HFF-Myc (cell line): ENCODE measurements around the gene ARVCF.

Experiments used
- DNase-seq: peaks from one replicate; pipeline ENCODE4 v3.0.0-alpha.2; 2011; ENCODE audit warnings: low read depth; ENCODE audit errors: extremely low read depth
- H3K4me3 ChIP-seq: replicated peaks from 2 replicates; pipeline ENCODE4 v1.5.1; 2011; ENCODE audit warnings: low read depth, mild to moderate bottlenecking, control low read depth, low read length
- TF ChIP-seq, protein P1 (sequence below): IDR thresholded peaks from 2 replicates; pipeline ENCODE4 v1.5.1; 2012; ENCODE audit warnings: mild to moderate bottlenecking, low read depth, low read length, control low read depth; ENCODE audit errors: missing control alignments

The ARVCF gene

DNA sequence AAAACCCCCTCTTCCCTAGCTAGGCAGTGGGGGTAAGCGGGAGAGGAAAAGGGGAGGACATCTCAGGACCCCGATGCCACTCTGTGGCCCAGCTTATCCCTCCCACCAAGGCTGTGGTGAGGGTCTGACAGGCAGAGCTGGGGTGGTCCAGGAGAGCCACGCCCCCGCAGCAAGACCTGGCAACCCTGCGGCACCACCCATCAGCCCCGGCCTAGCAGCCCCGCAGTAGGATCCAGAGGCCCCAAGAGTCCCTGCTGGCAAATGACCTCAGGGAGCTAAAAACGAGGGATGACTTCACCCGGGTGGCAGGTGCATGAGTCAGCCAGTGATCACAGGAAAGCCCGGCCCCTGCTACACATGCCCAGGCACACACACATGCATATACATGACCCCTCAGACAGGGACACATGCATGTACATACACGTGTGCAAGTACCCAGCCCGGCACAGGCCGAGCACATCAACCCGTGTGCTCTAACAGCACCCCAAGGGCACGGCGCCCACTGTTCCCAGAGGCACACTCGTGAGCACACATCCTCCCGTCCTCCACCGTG, 32.3 kb downstream of the ARVCF start:
- H3K4me3 ChIP-seq, result no peak overlapping the region
- DNase-seq, result no peak
- TF ChIP-seq, protein P1, sequence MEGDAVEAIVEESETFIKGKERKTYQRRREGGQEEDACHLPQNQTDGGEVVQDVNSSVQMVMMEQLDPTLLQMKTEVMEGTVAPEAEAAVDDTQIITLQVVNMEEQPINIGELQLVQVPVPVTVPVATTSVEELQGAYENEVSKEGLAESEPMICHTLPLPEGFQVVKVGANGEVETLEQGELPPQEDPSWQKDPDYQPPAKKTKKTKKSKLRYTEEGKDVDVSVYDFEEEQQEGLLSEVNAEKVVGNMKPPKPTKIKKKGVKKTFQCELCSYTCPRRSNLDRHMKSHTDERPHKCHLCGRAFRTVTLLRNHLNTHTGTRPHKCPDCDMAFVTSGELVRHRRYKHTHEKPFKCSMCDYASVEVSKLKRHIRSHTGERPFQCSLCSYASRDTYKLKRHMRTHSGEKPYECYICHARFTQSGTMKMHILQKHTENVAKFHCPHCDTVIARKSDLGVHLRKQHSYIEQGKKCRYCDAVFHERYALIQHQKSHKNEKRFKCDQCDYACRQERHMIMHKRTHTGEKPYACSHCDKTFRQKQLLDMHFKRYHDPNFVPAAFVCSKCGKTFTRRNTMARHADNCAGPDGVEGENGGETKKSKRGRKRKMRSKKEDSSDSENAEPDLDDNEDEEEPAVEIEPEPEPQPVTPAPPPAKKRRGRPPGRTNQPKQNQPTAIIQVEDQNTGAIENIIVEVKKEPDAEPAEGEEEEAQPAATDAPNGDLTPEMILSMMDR, result no peak

DNA sequence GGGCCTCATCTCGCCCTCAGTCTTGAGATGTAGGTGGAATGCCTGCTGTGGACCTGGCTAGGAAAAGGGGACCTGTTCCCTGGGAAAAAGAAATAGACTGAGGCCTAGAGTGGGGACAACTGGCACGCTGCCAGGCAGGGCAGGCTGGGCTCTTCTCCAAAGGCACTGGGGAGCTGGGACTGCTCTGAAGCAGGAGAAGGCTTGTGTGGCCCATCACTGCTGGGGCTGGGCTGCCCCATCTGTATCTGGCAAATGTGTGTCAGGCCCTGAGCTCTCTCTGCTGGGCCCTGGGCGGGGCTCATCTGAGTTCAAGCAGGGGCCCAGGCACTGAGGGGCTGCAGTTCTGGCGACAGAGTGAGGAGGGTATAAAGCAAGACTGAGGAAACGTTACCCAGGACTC, 32.9 kb downstream of the ARVCF start:
- no peak overlapping the region for H3K4me3 ChIP-seq
- DNase-seq, result no peak
- TF ChIP-seq, protein P1, result no peak

DNA sequence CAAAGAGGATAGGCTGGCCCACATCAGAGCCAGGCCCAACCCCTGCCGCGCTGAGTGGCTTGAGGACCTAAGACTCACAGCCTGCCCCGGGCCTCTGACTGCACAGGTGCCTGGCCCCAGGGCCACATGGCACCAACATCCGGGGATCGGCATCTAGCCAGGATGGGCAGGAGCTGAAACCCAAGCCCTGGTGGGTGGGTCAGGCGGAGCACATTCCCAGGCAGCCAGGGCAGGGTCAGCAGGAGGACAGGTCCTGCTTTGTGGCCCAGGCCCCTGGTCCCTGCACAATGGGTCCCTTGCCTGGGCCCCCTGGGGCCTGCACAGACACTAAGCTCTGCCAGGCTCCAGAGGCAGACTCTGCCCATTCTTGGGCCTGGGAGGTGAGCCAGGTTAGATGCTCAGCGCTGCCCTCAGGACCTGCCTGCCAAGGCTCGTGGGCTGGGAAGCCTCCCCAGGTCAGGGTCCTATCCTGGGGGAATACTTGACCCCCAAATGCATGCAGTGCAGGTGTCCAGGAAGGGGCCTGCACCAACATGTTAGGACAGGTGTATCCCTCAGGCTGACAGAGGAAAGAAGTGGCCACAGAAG, 33.5 kb downstream of the ARVCF start:
- no peak overlapping the region for H3K4me3 ChIP-seq
- TF ChIP-seq, protein P1, result no peak
- DNase-seq, result no peak

DNA sequence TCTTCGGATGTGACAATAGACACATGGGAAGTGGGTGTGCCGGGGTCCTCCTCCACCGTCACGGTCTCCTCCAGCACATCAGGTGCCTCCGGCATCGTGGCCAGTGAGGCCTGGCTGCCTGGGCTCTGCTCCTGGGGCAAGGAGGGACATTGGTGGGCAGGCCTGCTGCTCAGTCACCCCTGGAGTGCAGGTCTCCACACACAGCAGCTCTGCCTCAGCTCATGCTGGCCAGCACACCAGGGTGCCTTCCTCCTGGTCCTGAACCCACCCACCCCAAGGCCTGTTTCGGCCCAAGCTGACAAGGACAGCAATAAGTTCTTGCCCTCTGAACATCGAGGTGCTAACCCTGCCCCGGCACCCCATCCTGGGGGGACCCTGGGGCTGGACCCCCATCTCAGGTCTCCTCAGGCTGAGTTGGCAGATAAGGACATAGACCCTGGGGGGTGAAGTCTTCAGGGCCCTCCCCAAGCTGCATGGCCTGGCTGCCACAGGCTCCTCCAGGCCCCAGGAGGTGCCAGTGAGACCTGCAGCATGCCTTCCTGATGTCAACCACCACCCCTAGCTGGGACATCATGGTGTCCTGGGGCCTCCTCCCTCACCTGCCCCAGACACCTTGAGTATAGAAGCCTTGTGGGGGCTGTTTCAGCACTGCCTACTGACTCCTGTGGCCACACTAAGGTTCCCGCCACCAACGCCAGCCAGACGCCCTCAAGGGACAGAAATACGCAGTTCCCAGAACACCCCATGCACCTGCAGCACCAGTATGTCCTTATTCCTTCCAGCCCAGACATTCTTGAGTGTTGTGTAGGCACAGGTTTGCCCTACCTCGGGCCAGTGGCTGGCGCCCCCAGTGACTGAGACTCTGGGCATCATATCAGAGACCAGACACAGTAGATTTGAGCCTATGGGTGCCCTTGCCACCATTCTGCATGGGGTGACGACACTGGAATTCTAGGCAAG, 34.4 kb downstream of the ARVCF start:
- TF ChIP-seq, protein P1, result no peak
- no peak for DNase-seq
- no peak overlapping the region for H3K4me3 ChIP-seq

DNA sequence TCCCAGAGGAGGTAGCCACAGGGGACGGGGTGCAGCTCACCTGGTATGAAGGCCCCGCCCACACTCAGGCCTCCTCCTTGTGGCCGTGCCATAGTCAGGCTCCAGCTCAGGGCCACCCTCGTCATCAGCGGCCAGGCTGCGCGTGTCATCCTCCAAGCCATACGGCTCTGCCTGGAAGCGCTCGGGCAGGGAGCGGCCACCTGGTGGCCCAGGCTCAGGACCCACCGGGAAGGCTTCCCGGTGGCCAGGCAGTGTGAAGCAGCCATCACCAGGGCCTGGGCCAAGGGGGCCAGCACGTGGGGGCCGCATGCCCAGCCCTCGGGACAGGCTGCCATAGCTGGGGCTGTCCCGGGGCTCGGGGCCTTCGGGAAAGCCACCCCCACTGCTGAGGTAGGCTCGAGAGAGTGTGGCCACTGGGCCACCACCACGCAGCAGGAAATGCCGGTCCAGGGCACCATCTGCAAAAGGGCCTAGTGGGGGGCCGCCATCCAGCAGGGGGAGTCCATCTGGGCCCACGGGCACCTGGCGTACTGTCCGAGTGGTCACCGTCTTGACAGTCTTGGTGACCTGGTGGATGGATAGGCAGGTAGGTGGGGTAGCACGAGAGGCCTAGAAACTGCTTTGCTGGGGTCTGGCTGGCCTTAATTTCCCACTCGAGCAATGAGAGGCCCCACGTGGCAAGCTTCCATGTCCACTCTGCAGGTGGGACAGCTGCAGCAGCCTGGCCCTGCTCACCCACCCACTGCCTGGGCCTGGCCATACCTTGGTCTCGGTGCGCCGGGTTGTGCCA, 35.3 kb downstream of the ARVCF start:
- TF ChIP-seq, protein P1, result no peak
- H3K4me3 ChIP-seq, result no peak overlapping the region
- DNase-seq, result no peak

DNA sequence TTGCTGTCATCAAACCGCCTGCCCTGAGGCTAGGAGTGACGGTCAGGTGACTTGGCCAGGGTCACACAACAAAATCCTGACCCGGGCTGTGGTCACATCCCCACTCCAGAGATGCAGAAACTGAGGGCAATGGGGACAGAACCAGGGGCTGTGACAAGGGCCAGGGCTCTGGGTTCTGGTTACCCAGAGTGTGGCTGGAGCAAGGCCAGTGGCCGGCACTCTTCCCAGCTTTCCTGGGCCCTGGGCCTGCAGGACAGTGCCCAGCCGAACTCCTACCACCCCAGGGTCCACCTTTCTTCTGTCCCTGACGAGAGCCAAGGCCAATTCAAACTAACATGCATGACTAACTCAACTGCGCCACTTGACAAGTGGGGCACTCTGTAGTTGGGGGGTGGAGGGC, 35.9 kb downstream of the ARVCF start:
- no peak for DNase-seq
- TF ChIP-seq, protein P1, result no peak
- H3K4me3 ChIP-seq, result no peak overlapping the region
